SK-N-SH (cell line): ENCODE measurements around the gene IFNA14. TPM values are rescaled to one million over a fixed set of nuclear protein-coding genes. Genes with fewer than 3 reads are reported as not detected.
"Not testable (repeated sequence)": the region's sequence is repeated elsewhere in the genome, so short reads cannot be mapped to it uniquely, and the experiment has no call there.

ENCODE experiments used
- CTCF ChIA-PET: fragments of 300-600, 350-600 bp; formaldehyde crosslinking; extraction: SDS; loops from one replicate; lab custom pipeline; 2021; lab: Yijun Ruan, JAX
- POLR2A ChIA-PET: fragments of 350-600 bp; sonication (Branson Sonifier 250); formaldehyde crosslinking; extraction: SDS; loops from one replicate; lab custom pipeline; 2020; ENCODE audit warnings: antibody characterized with exemption, inconsistent platforms; lab: Yijun Ruan, JAX
- DNase-seq: peaks from one replicate; pipeline ENCODE4 v3.0.0; 2012
- H2AFZ ChIP-seq: fragments of 200-600 bp; sonication (generic); 2 replicates; pipeline ENCODE4 v1.8.1; 2016; ENCODE audit warnings: antibody characterized with exemption, mild to moderate bottlenecking, low read depth
- H3F3A ChIP-seq: fragments of 200-600 bp; sonication (generic); replicated peaks from 2 replicates; pipeline ENCODE3; 2016; ENCODE audit warnings: antibody characterized with exemption, mild to moderate bottlenecking; ENCODE audit not compliant: insufficient read depth
- H3K27ac ChIP-seq, 2 experiments: fragments of 200-500 bp in 1 of 2; fragments of 200-600 bp in 1 of 2; sonication (Bioruptor generic) in 1 of 2; sonication (generic), shearing (Covaris generic) in 1 of 2; 2 replicates each; pipeline versions ENCODE4 v1.5.1 to v1.6.1; 2014 to 2016; ENCODE audit warnings: low read depth in 2 of 2, inconsistent platforms in 1 of 2, low read length in 1 of 2, mild to moderate bottlenecking in 1 of 2, mixed read lengths in 1 of 2
- H3K27me3 ChIP-seq: fragments of 200-600 bp; sonication (generic), shearing (Covaris generic); 2 replicates; pipeline ENCODE4 v1.6.1; 2016; ENCODE audit warnings: mixed run types; ENCODE audit not compliant: insufficient read depth
- H3K36me3 ChIP-seq, 2 experiments: fragments of 200-500 bp in 1 of 2; fragments of 200-600 bp in 1 of 2; sonication (Bioruptor generic) in 1 of 2; sonication (generic) in 1 of 2; replicated peaks in 1 of 2; 2 replicates each; pipeline versions ENCODE3 to v1.5.1; 2014 to 2016; ENCODE audit warnings: low read length in 1 of 2, mild to moderate bottlenecking in 1 of 2; ENCODE audit not compliant: insufficient read depth in 2 of 2, control insufficient read depth in 1 of 2
- H3K4me1 ChIP-seq, 2 experiments: fragments of 200-500 bp in 1 of 2; fragments of 200-600 bp in 1 of 2; sonication (Bioruptor generic) in 1 of 2; sonication (generic), shearing (Covaris generic) in 1 of 2; 2 replicates each; pipeline versions ENCODE4 v1.5.1 to v1.6.1; 2014 to 2016; ENCODE audit warnings: low read depth in 1 of 2, low read length in 1 of 2, mixed run types in 1 of 2; ENCODE audit not compliant: insufficient read depth in 2 of 2, control insufficient read depth in 1 of 2
- H3K4me2 ChIP-seq: fragments of 200-600 bp; sonication (generic), shearing (Covaris generic); 2 replicates; pipeline ENCODE4 v1.6.1; 2017; ENCODE audit warnings: mixed run types
- H3K4me3 ChIP-seq, 2 experiments: fragments of 200-500 bp in 1 of 2; fragments of 200-600 bp in 1 of 2; sonication (Bioruptor generic) in 1 of 2; sonication (generic), shearing (Covaris generic) in 1 of 2; 2 replicates each; pipeline versions ENCODE4 v1.5.1 to v1.8.1; 2014 to 2016; ENCODE audit warnings: low read depth in 2 of 2, inconsistent platforms in 1 of 2, low read length in 1 of 2, mild to moderate bottlenecking in 1 of 2, mixed read lengths in 1 of 2, moderate library complexity in 1 of 2
- H3K79me2 ChIP-seq: fragments of 200-600 bp; sonication (generic); 2 replicates; pipeline ENCODE4 v1.8.1; 2017; ENCODE audit warnings: mild to moderate bottlenecking; ENCODE audit not compliant: insufficient read depth
- H3K9ac ChIP-seq: fragments of 200-600 bp; sonication (generic); 2 replicates; pipeline ENCODE4 v1.6.1; 2017; ENCODE audit warnings: mixed run types
- H3K9me2 ChIP-seq: fragments of 200-600 bp; sonication (generic); 2 replicates; pipeline ENCODE4 v1.6.1; 2017; ENCODE audit warnings: mixed run types
- H3K9me3 ChIP-seq: fragments of 200-600 bp; sonication (generic); 2 replicates; pipeline ENCODE4 v1.6.1; 2017; ENCODE audit warnings: mixed run types, mild to moderate bottlenecking, moderate library complexity
- H4K20me1 ChIP-seq: fragments of 200-600 bp; sonication (generic); 2 replicates; pipeline ENCODE4 v1.6.1; 2017; ENCODE audit warnings: mild to moderate bottlenecking, mixed run types; ENCODE audit not compliant: insufficient read depth
- CTCF ChIP-seq: fragments of 200-600 bp; sonication (generic); IDR thresholded peaks from 2 replicates; pipeline ENCODE4 v1.6.1; 2017; ENCODE audit warnings: antibody characterized with exemption, mild to moderate bottlenecking, moderate library complexity
- RAD21 ChIP-seq: IDR thresholded peaks from 2 replicates; pipeline ENCODE4 v1.6.1; 2012; ENCODE audit warnings: mild to moderate bottlenecking, low read length
- WGBS: methylation state at CpG from one replicate; pipeline ENCODE4 v1.1.6; 2017; ENCODE audit warnings: low lambda C conversion rate; 5-methylcytosine and 5-hydroxymethylcytosine counted together
- polyA plus RNA-seq, 3 experiments: library from polyadenylated mRNA; depleted of rRNA; stranded (reverse); fragments of >200 nt; gene quantifications; 2 replicates each; pipeline ENCODE4 v1.2.3, GENCODE V29; 2012

IFNA14 gene
- polyA plus RNA-seq, 1 of the 3 experiments (the other 2 are of a cell fraction): not detected

GRCh38 chr9:21194867-21195776 lies 44.7 kb downstream of the IFNA14 start:
- H2AFZ ChIP-seq, H3K9me3 ChIP-seq, H3K9me2 ChIP-seq, H3F3A ChIP-seq, H3K9ac ChIP-seq, H3K36me3 ChIP-seq, H3K79me2 ChIP-seq, POLR2A ChIA-PET, H4K20me1 ChIP-seq, H3K27ac ChIP-seq, H3K27me3 ChIP-seq, H3K4me1 ChIP-seq, DNase-seq, H3K4me2 ChIP-seq: not testable (repeated sequence)
- peak overlapping the region in 1 of 2 experiments; percentile 44; a peak in 1 of 4 replicates for H3K4me3 ChIP-seq
- WGBS: 7% methylated on average over 6 of the region's 6 CpGs
- TF ChIP-seq CTCF: peak; percentile 64
- TF ChIP-seq RAD21: peak; percentile 51
- CTCF ChIA-PET: interaction anchor here (0.6 to 1.5 kb wide), 13 partner anchors 10 to 313 kb away, joined by 3 to 10 read pairs (median 3); partner anchors contain the start of gene IFNA10

Other genes starting within 250 kb of the IFNA14 start
- gene HACD4, start 208.4 kb downstream of the IFNA14 start, polyA plus RNA-seq (2012; rRNA removed): under 0.01 TPM in 1 of 2 replicates, not detected in the other
- gene IFNB1, start 162.1 kb downstream of the IFNA14 start, polyA plus RNA-seq (2012; rRNA removed): not detected in 2 replicates
- not detected in 2 replicates for gene IFNW1, start 98.2 kb downstream of the IFNA14 start, polyA plus RNA-seq (2012; rRNA removed)
- gene IFNA21, start 73.3 kb downstream of the IFNA14 start, polyA plus RNA-seq (2012; rRNA removed): not detected in 2 replicates
- gene IFNA4, start 52.4 kb downstream of the IFNA14 start, polyA plus RNA-seq (2012; rRNA removed): not detected in 2 replicates
- gene IFNA7, start 37.8 kb downstream of the IFNA14 start, polyA plus RNA-seq (2012; rRNA removed): not detected in 2 replicates
- not detected in 2 replicates for gene IFNA10, start 32.9 kb downstream of the IFNA14 start, polyA plus RNA-seq (2012; rRNA removed)
- not detected in 2 replicates for gene IFNA16, start 22.7 kb downstream of the IFNA14 start, polyA plus RNA-seq (2012; rRNA removed)
- not detected in 2 replicates for gene IFNA17, start 11.8 kb downstream of the IFNA14 start, polyA plus RNA-seq (2012; rRNA removed)
- gene IFNA5, start 65.3 kb upstream of the IFNA14 start, polyA plus RNA-seq (2012; rRNA removed): not detected in 2 replicates
- gene KLHL9, start 95.4 kb upstream of the IFNA14 start, polyA plus RNA-seq (2012; rRNA removed): 6.8 and 8.8 TPM in 2 replicates
- not detected in 2 replicates for gene IFNA6, start 110.9 kb upstream of the IFNA14 start, polyA plus RNA-seq (2012; rRNA removed)
- not detected in 2 replicates for gene IFNA13, start 128.1 kb upstream of the IFNA14 start, polyA plus RNA-seq (2012; rRNA removed)
- gene IFNA2, start 145.4 kb upstream of the IFNA14 start, polyA plus RNA-seq (2012; rRNA removed): not detected in 2 replicates
- not detected in 2 replicates for gene IFNA8, start 169.1 kb upstream of the IFNA14 start, polyA plus RNA-seq (2012; rRNA removed)
- gene IFNA1, start 200.4 kb upstream of the IFNA14 start, polyA plus RNA-seq (2012; rRNA removed): not detected in 2 replicates
- 0.05 and 0.08 TPM in 2 replicates for gene IFNE, start 242.3 kb upstream of the IFNA14 start, polyA plus RNA-seq (2012; rRNA removed)